A549 (cell line): ENCODE measurements around the gene DENND4B. TPM values are rescaled to one million over a fixed set of nuclear protein-coding genes. Genes with fewer than 3 reads are reported as not detected.
A peak's percentile ranks its signal among the peaks of the same experiment; 100 is the strongest.

Experiments
- ATAC-seq, 2 experiments: fragments of 200-7000 bp in 1 of 2; fragments of >200 bp in 1 of 2; cut with Nextera tagmentation in 1 of 2; cut with Tn5 transposase in 1 of 2; 3 replicates each; pipeline versions ENCODE4 v1.8.0 to v1.9.1; 2018 to 2020; ENCODE audit warnings: mild to moderate bottlenecking in 1 of 2, moderate library complexity in 1 of 2
- CTCF ChIA-PET: fragments of 300-600 bp; sonication (Branson Sonifier 250); formaldehyde crosslinking; extraction: SDS; loops from one replicate; lab custom pipeline; 2021; ENCODE audit warnings: antibody characterized with exemption, inconsistent platforms; lab: Yijun Ruan, JAX
- POLR2A ChIA-PET: fragments of 350-600 bp; formaldehyde crosslinking; extraction: SDS; loops from one replicate; lab custom pipeline; 2021; ENCODE audit warnings: antibody characterized with exemption, inconsistent platforms; lab: Yijun Ruan, JAX
- DNase-seq, 2 experiments: peaks; one replicate each; pipeline versions ENCODE4 v3.0.0 to v3.0.0-alpha.2; 2011 to 2016; ENCODE audit warnings: low read depth in 1 of 2, low spot score in 1 of 2
- FAIRE-seq: peaks from 2 replicates; lab custom pipeline; 2011; peaks lifted over from hg19 to GRCh38; lab: Jason Lieb, UNC
- H3K27ac ChIP-seq, 2 experiments: fragments of >200 bp; sonication (Bioruptor Twin); formaldehyde crosslinking; 3 replicates each; pipeline ENCODE4 v1.5.1; 2016 to 2017
- H3K4me1 ChIP-seq: fragments of >200 bp; sonication (Bioruptor Twin); formaldehyde crosslinking; 3 replicates; pipeline ENCODE4 v1.6.1; 2016
- H3K4me2 ChIP-seq: fragments of >200 bp; sonication (Bioruptor Twin); formaldehyde crosslinking; 3 replicates; pipeline ENCODE4 v1.6.1; 2016
- H3K4me3 ChIP-seq: fragments of >200 bp; sonication (Bioruptor Twin); formaldehyde crosslinking; 3 replicates; pipeline ENCODE4 v1.5.1; 2016
- H3K9me3 ChIP-seq: fragments of >200 bp; sonication (Bioruptor Twin); formaldehyde crosslinking; 3 replicates; pipeline ENCODE4 v1.6.1; 2016
- BCL3 ChIP-seq: fragments of >200 bp; sonication (Bioruptor Twin); formaldehyde crosslinking; IDR thresholded peaks from 3 replicates; pipeline ENCODE4 v1.6.1; 2016
- CHD2 ChIP-seq: fragments of 150-350 bp; IDR thresholded peaks from 2 replicates; pipeline ENCODE4 v1.6.1; 2014; ENCODE audit warnings: low read length; ENCODE audit not compliant: partially characterized antibody
- CTCF ChIP-seq: fragments of >200 bp; sonication (Bioruptor Twin); formaldehyde crosslinking; IDR thresholded peaks from 3 replicates; pipeline ENCODE4 v1.5.1; 2016
- EHMT2 ChIP-seq: fragments of 200-600 bp; sonication (generic); IDR thresholded peaks from 2 replicates; pipeline ENCODE4 v1.6.1; 2016; ENCODE audit warnings: antibody characterized with exemption, low read depth, mild to moderate bottlenecking, moderate library complexity
- ELK1 ChIP-seq: fragments of 150-350 bp; IDR thresholded peaks from 2 replicates; pipeline ENCODE4 v1.6.1; 2014; ENCODE audit warnings: low read depth, mild to moderate bottlenecking, low read length
- FOSB ChIP-seq: fragments of 250-450 bp; sonication (Bioruptor Pico); IDR thresholded peaks from 2 replicates; pipeline ENCODE4 v1.5.0; 2020; ENCODE audit warnings: mild to moderate bottlenecking, moderate library complexity
- FOXS1 ChIP-seq: fragments of 250-450 bp; sonication (Bioruptor Pico); IDR thresholded peaks from 2 replicates; pipeline ENCODE4 v1.5.0; 2020; ENCODE audit warnings: mild to moderate bottlenecking, moderate library complexity
- GATA3 ChIP-seq: IDR thresholded peaks from 2 replicates; pipeline ENCODE4 v1.6.1; 2012; ENCODE audit warnings: borderline replicate concordance
- HES2 ChIP-seq: fragments of >200 bp; sonication (Bioruptor Twin); formaldehyde crosslinking; IDR thresholded peaks from 2 replicates; pipeline ENCODE4 v1.6.1; 2016
- HOXA7 ChIP-seq: fragments of 250-450 bp; sonication (Bioruptor Pico); IDR thresholded peaks from 2 replicates; pipeline ENCODE4 v1.5.0; 2020; ENCODE audit warnings: mild to moderate bottlenecking, moderate library complexity
- JUN ChIP-seq, 2 experiments: fragments of >200 bp; sonication (Bioruptor Twin); formaldehyde crosslinking; IDR thresholded peaks; 2 replicates in 1 of 2; 3 replicates in 1 of 2; pipeline ENCODE4 v1.6.1; 2016 to 2017
- MAFK ChIP-seq: fragments of 450-650 bp; IDR thresholded peaks from 2 replicates; pipeline ENCODE4 v1.6.1; 2014; ENCODE audit not compliant: partially characterized antibody
- MAX ChIP-seq: IDR thresholded peaks from 2 replicates; pipeline ENCODE4 v1.6.1; 2012
- MAZ ChIP-seq: fragments of 150-350 bp; IDR thresholded peaks from 2 replicates; pipeline ENCODE4 v1.6.1; 2014; ENCODE audit warnings: antibody characterized with exemption, low read depth, low read length, borderline replicate concordance
- NFE2L2 ChIP-seq: fragments of 150-350 bp; conservative IDR thresholded peaks from 2 replicates; pipeline ENCODE4 v1.6.1; 2014; ENCODE audit warnings: low read length
- NR3C1 ChIP-seq: fragments of >200 bp; sonication (Bioruptor Twin); formaldehyde crosslinking; IDR thresholded peaks from 3 replicates; pipeline ENCODE4 v1.6.1; 2017
- PBX3 ChIP-seq: IDR thresholded peaks from 2 replicates; pipeline ENCODE4 v1.6.1; 2012
- POLR2A ChIP-seq: IDR thresholded peaks from 2 replicates; pipeline ENCODE4 v1.6.1; 2012; ENCODE audit warnings: mild to moderate bottlenecking, low read length
- RNF2 ChIP-seq: fragments of 200-600 bp; sonication (generic); IDR thresholded peaks from 2 replicates; pipeline ENCODE4 v1.6.1; 2016; ENCODE audit warnings: low read depth, mild to moderate bottlenecking, antibody characterized with exemption, moderate library complexity, borderline replicate concordance
- TFCP2L1 ChIP-seq: fragments of 250-450 bp; sonication (Bioruptor Pico); IDR thresholded peaks from 2 replicates; pipeline ENCODE4 v1.5.0; 2021; ENCODE audit warnings: mild to moderate bottlenecking
- USF2 ChIP-seq: fragments of 450-650 bp; IDR thresholded peaks from 2 replicates; pipeline ENCODE4 v1.6.1; 2014; ENCODE audit warnings: antibody characterized with exemption
- ZNF302 ChIP-seq: fragments of 250-450 bp; sonication (Bioruptor Pico); IDR thresholded peaks from 2 replicates; pipeline ENCODE4 v1.9.0; 2021; ENCODE audit warnings: inconsistent platforms, mild to moderate bottlenecking, moderate library complexity
- WGBS: methylation state at CpG from one replicate; pipeline ENCODE4 v1.1.6; 2017; ENCODE audit errors: missing lambda C conversion rate; 5-methylcytosine and 5-hydroxymethylcytosine counted together
- polyA plus RNA-seq, 4 experiments: library from polyadenylated mRNA; depleted of rRNA in 3 of 4; stranded (reverse); fragments of >200 nt; fragmentation: RNase III in 1 of 4; extraction: RNeasy Plus Mini Kit Qiagen cat#74134 plus additional on column Dnase treatment in 1 of 4; gene quantifications; 2 replicates in 3 of 4; 3 replicates in 1 of 4; pipeline ENCODE4 v1.2.3, GENCODE V29; 2011 to 2017

DENND4B gene
- polyA plus RNA-seq, 2 of the 4 experiments (the other 2 are of a cell fraction): 18.7 to 43.3 TPM

GRCh38 chr1:153968408-153968807 lies 21.9 kb upstream of the DENND4B start:
- ChIA-PET POLR2A (interaction anchor here (1.6 to 4.2 kb wide), 5 partner anchors 9 to 214 kb away, joined by 4 to 78 read pairs (median 16); partner anchors contain the start of genes CRTC2, DENND4B, JTB and RPS27), CTCF (interaction anchor here (0.7 to 4.7 kb wide), 9 partner anchors 9 to 578 kb away, joined by 3 to 52 read pairs (median 5); partner anchors contain the start of genes CRTC2, DENND4B, JTB and RAB13)
- WGBS: 86% methylated on average over 12 of the region's 13 CpGs
- no peaks in the 10 kb centered on the region for H3K9me3 ChIP-seq
- DNase-seq (no peak), FAIRE-seq (no peak), ATAC-seq (no peak)
- H3K4me1 ChIP-seq: peaks cover 17% of the 10 kb centered on the region
- TF ChIP-seq GATA3 (no peak), RNF2 (no peak)
- peak overlapping the region; percentile 90 to 92 for H3K27ac ChIP-seq
- H3K4me2 ChIP-seq: peak overlapping the region; percentile 99
- H3K4me3 ChIP-seq: peak overlapping the region; percentile 64

- 10% methylated on average over 8 of the region's 8 CpGs for WGBS
- Histone ChIP-seq H3K4me3 (peak overlapping the region; percentile 64), H3K4me1 (peaks cover 17% of the 10 kb centered on the region), H3K4me2 (peak overlapping the region; percentile 99), H3K27ac (peak overlapping the region; percentile 90 to 92), H3K9me3 (no peaks in the 10 kb centered on the region)
- ChIA-PET CTCF (interaction anchor here (1.2 to 4.7 kb wide), 12 partner anchors 10 to 579 kb away, joined by 3 to 52 read pairs (median 5); partner anchors contain the start of genes CRTC2, DENND4B, JTB and RAB13), POLR2A (interaction anchor here (1.1 to 4.2 kb wide), 11 partner anchors 9 to 334 kb away, joined by 3 to 78 read pairs (median 8); partner anchors contain the start of genes CHTOP, CRTC2, DENND4B and JTB)
- ATAC-seq: no peak
- TF ChIP-seq TFCP2L1 (CRISPR knock-in tag) (no peak), CHD2 (no peak), NFE2L2 (no peak), MAX (no peak), MAZ (no peak)
- no peak for DNase-seq
- FAIRE-seq: no peak
Measured at GRCh38 chr1:153968000-153968363, 21.5 kb upstream of the DENND4B start.

- CTCF ChIA-PET: interaction anchor here (1.1 to 4.7 kb wide), 15 partner anchors 9 to 579 kb away, joined by 3 to 52 read pairs (median 5); partner anchors contain the start of genes CRTC2, DENND4B, JTB and RAB13
- Histone ChIP-seq H3K9me3 (no peaks in the 10 kb centered on the region), H3K27ac (peak within 1 kb of the TSS; percentile 90 to 92), H3K4me2 (peak within 1 kb of the TSS; percentile 99), H3K4me3 (peak within 1 kb of the TSS; percentile 64), H3K4me1 (peaks cover 18% of the 10 kb centered on the region)
- POLR2A ChIA-PET: interaction anchor here (0.5 to 4.2 kb wide), 18 partner anchors 9 to 333 kb away, joined by 3 to 78 read pairs (median 4); partner anchors contain the start of genes CHTOP, CRTC2, DENND4B and GATAD2B
- peak; percentile 79 to 89 for ATAC-seq
- DNase-seq: peak; percentile 92 to 99
- no peak for FAIRE-seq
- 1% methylated on average over 59 of the region's 60 CpGs for WGBS
- no peak for TF ChIP-seq FOXS1 (CRISPR knock-in tag)
- peak; percentile 95 for TF ChIP-seq USF2
- TF ChIP-seq GATA3: no peak
- peak; percentile 95 for TF ChIP-seq MAX
- no peak for TF ChIP-seq HOXA7 (CRISPR knock-in tag)
- TF ChIP-seq HES2: no peak
- TF ChIP-seq RNF2: no peak
- no peak for TF ChIP-seq ZNF302 (CRISPR knock-in tag)
- TF ChIP-seq FOSB (CRISPR knock-in tag): no peak
- TF ChIP-seq MAZ: no peak
- no peak for TF ChIP-seq EHMT2
- peak; percentile 29; the same call in 1 of the 3 replicates for TF ChIP-seq CTCF
- peak; percentile 19 for TF ChIP-seq MAFK
- TF ChIP-seq POLR2A: peak; percentile 87
- TF ChIP-seq ELK1: no peak
- TF ChIP-seq NR3C1: no peak
- peak; percentile 68; the same call in 1 of the 3 replicates for TF ChIP-seq BCL3
- TF ChIP-seq JUN (IDR thresholded peaks at IDR 0.05): peak; percentile 58 to 72; a peak in 3 of 5 replicates
- no peak for TF ChIP-seq NFE2L2
- TF ChIP-seq PBX3: peak; percentile 98
Measured at GRCh38 chr1:153967107-153967999, 20.8 kb upstream of the DENND4B start, which contains the start of gene CREB3L4. Gene CREB3L4, plus strand, starts transcription at chr1:153967902. Its CDS starts 624 bp downstream, at chr1:153968526.
